HG02870 (cell line): ENCODE results near the gene OPN1MW.
"Not testable (repeated sequence)": the region's sequence is repeated elsewhere in the genome, so short reads cannot be mapped to it uniquely, and the experiment has no call there.

Source experiments
- ATAC-seq: cut with Tn5 transposase; IDR thresholded peaks from one replicate; pipeline ENCODE4 v1.9.1; 2021; ENCODE audit warnings: mild to moderate bottlenecking, moderate library complexity; ENCODE audit not compliant: unreplicated experiment

OPN1MW gene

GRCh38 chrX:154182296-154182695 is at the start of gene OPN1MW:
TSS of gene OPN1MW (plus strand) at chrX:154182596. CDS start at chrX:154182678, 82 bp downstream.
- ATAC-seq, result not testable (repeated sequence)

GRCh38 chrX:154135458-154136229 is 46.8 kb upstream of the OPN1MW start:
- no peak for ATAC-seq

DNA sequence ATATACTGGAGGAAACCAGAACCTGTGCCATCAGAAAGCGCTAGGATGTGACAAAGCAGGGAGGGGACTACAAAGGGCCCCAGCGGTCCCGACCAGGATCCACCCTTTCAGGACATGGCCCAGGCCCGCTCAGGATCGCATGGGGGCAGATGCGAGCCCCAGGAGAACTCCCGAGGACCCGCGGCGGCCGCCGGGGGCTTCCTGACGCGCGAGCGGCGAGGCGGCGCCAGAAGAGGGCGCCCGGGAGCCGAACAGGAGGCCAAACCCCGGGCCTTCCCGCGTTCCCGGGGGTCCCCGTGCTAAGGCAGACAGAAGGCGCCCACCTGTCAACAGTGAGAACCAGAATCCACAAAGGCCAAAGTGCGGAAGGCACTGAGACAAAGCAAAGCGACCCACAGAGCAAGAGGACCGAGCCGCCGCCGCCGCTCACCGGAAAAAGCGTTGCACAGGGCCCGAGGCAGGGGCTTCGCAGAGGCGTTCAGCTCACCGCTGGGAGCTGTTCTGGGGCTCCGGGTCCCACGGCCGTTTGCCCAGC is 45.7 kb upstream of the OPN1MW start:
- ATAC-seq, result no peak

DNA sequence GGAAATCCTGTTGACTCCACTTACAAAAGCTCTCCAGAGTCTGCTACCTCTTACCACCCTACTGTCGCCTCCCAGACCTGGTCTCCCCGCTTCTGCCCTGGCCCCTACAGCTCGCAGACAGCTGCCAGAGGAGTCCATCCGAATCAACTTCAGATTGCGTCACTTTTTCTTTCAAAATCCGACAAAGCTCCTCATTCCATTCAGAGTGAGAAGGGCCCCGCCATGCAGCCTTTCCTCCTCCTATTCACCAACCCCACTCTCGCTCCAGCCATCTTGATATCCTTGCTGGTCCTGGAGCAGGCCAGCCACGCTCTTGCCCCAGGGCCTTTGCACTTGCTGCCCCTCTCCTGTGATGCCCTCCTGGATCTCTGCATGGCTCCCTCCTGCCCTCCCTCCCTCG is 43.5 kb upstream of the OPN1MW start:
- ATAC-seq, result no peak

DNA sequence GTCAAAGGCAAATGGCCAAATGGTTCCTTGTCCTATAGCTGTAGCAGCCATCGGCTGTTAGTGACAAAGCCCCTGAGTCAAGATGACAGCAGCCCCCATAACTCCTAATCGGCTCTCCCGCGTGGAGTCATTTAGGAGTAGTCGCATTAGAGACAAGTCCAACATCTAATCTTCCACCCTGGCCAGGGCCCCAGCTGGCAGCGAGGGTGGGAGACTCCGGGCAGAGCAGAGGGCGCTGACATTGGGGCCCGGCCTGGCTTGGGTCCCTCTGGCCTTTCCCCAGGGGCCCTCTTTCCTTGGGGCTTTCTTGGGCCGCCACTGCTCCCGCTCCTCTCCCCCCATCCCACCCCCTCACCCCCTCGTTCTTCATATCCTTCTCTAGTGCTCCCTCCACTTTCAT is 42.2 kb upstream of the OPN1MW start:
- ATAC-seq, result no peak

DNA sequence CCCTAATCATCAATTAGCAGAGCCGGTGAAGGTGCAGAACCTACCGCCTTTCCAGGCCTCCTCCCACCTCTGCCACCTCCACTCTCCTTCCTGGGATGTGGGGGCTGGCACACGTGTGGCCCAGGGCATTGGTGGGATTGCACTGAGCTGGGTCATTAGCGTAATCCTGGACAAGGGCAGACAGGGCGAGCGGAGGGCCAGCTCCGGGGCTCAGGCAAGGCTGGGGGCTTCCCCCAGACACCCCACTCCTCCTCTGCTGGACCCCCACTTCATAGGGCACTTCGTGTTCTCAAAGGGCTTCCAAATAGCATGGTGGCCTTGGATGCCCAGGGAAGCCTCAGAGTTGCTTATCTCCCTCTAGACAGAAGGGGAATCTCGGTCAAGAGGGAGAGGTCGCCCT is 41.7 kb upstream of the OPN1MW start:
- no peak for ATAC-seq

GRCh38 chrX:154142386-154142785 is 40.0 kb upstream of the OPN1MW start:
- no peak for ATAC-seq

DNA sequence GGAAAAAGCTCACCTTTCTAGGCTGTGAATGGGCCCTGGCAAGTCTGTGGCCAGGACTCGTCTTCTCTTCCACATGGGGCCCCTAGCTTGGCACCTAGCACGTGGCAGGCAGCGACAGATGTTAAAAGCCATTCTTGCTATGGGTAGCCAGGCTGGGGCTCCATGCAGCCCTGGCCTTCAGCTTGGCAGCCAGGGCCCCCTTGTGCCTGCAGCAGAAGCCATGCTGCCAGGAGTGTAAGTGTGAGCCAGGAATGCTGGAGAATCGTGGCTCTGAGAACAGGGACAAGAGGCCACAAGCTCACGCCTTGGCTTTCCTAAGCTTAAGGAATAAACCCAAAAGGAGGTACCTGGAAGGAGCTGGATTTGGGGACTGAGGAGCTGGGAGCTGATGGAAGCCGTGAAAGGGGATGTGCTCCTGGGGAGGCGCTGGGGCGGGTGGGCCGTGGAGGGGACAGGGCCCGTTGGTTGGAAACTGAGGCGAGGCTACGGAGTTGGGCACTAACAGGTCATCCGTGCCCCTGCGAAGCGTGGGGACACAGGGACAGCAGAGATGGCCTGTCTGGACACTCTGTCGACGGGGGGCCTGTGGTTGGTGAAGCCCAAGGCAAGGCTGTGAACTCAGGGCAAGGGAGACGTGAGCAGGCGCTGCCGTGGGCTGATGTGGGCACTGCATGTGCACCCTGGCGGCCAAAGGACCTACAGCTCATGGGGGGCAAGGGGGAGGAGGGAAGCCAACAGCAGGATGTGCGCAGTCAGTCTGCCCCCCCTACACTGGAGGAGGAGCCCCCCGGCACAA is 39.2 kb upstream of the OPN1MW start:
- no peak for ATAC-seq

- ATAC-seq, result not testable (repeated sequence)
Measured at GRCh38 chrX:154144010-154144409, 38.4 kb upstream of the OPN1MW start, which contains the start of gene OPN1LW. TSS of gene OPN1LW (plus strand) at chrX:154144243. CDS start at chrX:154144284, 41 bp downstream.

- not testable (repeated sequence) for ATAC-seq
Measured at GRCh38 chrX:154151030-154151429, 31.4 kb upstream of the OPN1MW start.

DNA sequence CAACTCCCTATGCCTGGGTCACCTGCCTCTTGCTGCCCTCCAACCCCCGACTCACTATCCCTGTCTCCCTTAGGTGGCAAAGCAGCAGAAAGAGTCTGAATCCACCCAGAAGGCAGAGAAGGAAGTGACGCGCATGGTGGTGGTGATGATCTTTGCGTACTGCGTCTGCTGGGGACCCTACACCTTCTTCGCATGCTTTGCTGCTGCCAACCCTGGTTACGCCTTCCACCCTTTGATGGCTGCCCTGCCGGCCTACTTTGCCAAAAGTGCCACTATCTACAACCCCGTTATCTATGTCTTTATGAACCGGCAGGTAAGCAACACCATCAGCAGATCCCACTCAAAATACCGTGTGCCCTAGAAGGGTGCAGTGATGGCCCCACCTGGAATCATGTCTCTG is 26.2 kb upstream of the OPN1MW start:
- not testable (repeated sequence) for ATAC-seq

DNA sequence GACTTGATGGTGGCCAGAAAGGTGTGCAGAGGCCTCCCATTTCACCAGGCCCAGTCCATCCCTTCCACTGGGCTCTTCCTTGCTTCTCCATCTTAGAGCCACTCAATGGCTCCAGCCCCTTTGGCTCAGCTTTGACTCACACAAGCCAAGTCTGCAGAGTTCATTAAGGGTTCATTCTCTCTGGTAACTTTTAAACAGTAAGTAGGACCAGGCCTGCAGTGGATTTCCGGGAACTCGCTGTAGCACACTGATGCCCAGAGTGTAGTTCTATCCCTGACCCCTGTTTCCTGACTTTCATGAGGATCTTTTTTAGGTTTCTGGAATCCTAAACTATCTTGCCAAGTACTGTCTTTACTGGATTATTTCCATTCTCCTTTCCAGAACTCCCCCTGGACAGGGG is 25.2 kb upstream of the OPN1MW start:
- not testable (repeated sequence) for ATAC-seq

DNA sequence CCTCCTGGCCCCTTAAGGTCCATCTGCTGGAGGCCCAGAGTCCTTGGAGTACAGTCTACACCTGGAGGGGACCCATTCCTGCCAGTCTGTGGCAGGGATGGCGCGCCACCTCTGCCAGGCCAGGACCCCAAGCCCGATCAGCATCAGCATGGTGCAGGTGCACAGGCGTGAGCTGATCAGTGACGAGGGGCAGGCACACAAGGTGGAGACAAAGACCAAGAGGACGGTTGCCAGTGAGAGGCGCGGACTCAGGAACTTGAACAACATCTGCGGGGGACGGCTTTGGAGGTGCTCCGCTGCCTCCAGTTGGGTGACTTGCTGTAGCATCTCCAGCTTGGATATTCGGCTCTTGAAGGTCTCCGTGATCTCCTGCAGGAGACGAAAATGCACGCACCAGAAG is 23.1 kb upstream of the OPN1MW start:
- not testable (repeated sequence) for ATAC-seq

- ATAC-seq, result not testable (repeated sequence)
Measured at GRCh38 chrX:154164902-154165301, 17.5 kb upstream of the OPN1MW start.

- ATAC-seq, result not testable (repeated sequence)
Measured at GRCh38 chrX:154168384-154168783, 14.0 kb upstream of the OPN1MW start.

GRCh38 chrX:154172535-154172943 is 9.9 kb upstream of the OPN1MW start:
- not testable (repeated sequence) for ATAC-seq

- ATAC-seq, result not testable (repeated sequence)
Measured at GRCh38 chrX:154174356-154174755, 8.0 kb upstream of the OPN1MW start.

DNA sequence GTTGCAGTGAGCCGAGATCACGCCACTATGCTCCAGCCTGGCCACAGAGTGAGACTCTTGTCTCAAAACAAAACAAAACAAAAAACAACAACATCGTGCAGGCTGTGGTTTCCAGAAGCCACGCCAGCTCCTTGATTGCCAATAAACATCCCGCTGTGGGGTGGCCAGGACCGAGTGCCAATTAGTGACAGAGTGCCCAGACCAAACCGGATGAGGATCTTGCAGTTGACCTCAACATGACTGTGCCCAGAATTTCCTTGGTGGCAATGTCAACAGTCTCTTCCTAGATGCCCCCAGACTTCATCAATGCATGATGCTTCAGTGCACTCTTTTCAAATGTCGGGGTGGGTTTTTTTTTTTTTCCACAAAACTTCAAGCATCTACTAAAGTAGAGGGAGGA is 1.4 kb downstream of the OPN1MW start:
- ATAC-seq, result not testable (repeated sequence)

DNA sequence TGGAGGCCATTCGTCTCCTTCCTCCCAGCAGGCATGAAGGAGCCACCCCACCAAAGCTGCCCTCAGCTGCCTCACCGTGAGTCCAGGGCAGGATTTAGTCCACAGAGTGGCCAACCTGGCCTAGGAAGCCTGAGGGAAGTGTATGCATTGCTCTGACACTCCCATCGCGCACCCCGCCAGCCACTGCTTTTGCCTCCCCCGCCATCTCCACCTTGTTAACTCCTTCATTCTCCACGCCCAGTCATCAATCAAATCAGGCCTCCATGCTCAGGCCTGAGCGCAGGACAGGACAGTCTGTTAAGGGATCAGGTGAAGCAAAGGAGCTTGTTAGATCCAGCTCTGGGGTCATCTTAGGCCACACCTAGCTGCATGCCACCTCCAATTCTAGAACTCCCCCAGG is 10.4 kb downstream of the OPN1MW start:
- not testable (repeated sequence) for ATAC-seq

GRCh38 chrX:154194316-154194715 is 11.9 kb downstream of the OPN1MW start:
- ATAC-seq, result not testable (repeated sequence)

DNA sequence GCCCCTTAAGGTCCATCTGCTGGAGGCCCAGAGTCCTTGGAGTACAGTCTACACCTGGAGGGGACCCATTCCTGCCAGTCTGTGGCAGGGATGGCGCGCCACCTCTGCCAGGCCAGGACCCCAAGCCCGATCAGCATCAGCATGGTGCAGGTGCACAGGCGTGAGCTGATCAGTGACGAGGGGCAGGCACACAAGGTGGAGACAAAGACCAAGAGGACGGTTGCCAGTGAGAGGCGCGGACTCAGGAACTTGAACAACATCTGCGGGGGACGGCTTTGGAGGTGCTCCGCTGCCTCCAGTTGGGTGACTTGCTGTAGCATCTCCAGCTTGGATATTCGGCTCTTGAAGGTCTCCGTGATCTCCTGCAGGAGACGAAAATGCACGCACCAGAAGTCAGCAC is 14.1 kb downstream of the OPN1MW start:
- ATAC-seq, result not testable (repeated sequence)
